ENCODE data around the gene GSDME. TPM values are rescaled to one million over a fixed set of nuclear protein-coding genes. Genes with fewer than 3 reads are reported as not detected.
"Not testable (repeated sequence)": the region's sequence is repeated elsewhere in the genome, so short reads cannot be mapped to it uniquely, and the experiment has no call there.

GSDME gene
- total and polyA plus RNA-seq, 4 donors, result 3.2 to 4.0 (median 3.7) TPM

DNA sequence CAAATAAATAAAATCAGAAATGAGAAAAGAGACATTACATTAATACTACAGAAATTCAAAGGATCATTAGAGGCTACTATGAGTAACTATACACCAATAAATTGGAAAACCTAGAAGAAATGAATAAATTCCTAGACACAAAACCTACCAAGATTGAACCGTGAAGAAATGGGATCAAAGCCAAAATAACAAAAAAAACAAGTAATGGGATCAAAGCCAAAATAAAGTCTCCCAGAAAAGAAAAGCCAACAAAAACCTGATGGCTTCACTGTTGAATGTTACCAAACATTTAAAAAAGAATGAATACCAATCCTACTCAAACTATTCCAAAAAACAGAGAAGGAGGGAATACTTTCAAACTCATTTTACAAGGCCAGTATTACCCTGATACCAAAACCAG, 20.0 kb downstream of the GSDME start:
- peaks cover 0 to 4% (median 1%) of the 10 kb centered on the region in 4 donors for H3K9me3 ChIP-seq (ENCODE audit: control insufficient read depth in 4 of 4, low read length in 3 of 4)
- H3K4me3 ChIP-seq (ENCODE audit: low read depth in 1 of 3, low read length in 3 of 3), result no peak overlapping the region
- no peak overlapping the region for H3K27ac ChIP-seq (ENCODE audit: low read depth in 1 of 2, low read length in 2 of 2)
- no peak overlapping the region for H3K9ac ChIP-seq (ENCODE audit: low read depth in 1 of 2, low read length in 2 of 2)
- no peaks in the 10 kb centered on the region for H3K36me3 ChIP-seq (ENCODE audit: control insufficient read depth in 4 of 4, insufficient read depth in 3 of 4, low read depth in 1 of 4, low read length in 3 of 4)
- no peak for TF ChIP-seq HNF4G (IDR thresholded peaks at IDR 0.05)
- TF ChIP-seq, protein P1, sequence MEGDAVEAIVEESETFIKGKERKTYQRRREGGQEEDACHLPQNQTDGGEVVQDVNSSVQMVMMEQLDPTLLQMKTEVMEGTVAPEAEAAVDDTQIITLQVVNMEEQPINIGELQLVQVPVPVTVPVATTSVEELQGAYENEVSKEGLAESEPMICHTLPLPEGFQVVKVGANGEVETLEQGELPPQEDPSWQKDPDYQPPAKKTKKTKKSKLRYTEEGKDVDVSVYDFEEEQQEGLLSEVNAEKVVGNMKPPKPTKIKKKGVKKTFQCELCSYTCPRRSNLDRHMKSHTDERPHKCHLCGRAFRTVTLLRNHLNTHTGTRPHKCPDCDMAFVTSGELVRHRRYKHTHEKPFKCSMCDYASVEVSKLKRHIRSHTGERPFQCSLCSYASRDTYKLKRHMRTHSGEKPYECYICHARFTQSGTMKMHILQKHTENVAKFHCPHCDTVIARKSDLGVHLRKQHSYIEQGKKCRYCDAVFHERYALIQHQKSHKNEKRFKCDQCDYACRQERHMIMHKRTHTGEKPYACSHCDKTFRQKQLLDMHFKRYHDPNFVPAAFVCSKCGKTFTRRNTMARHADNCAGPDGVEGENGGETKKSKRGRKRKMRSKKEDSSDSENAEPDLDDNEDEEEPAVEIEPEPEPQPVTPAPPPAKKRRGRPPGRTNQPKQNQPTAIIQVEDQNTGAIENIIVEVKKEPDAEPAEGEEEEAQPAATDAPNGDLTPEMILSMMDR (IDR thresholded peaks at IDR 0.05; ENCODE audit: low read depth, low read length, missing input control), result no peak
- no peak for DNase-seq (ENCODE audit: low spot score)
- no peaks in the 10 kb centered on the region for H3K27me3 ChIP-seq (ENCODE audit: control insufficient read depth in 4 of 4, insufficient read depth in 4 of 4, low read length in 3 of 4)
- no peaks in the 10 kb centered on the region for H3K4me1 ChIP-seq (ENCODE audit: control insufficient read depth in 4 of 4, insufficient read depth in 4 of 4, low read length in 3 of 4)
- 27% methylated on average over 1 of the region's 1 CpG for WGBS

DNA sequence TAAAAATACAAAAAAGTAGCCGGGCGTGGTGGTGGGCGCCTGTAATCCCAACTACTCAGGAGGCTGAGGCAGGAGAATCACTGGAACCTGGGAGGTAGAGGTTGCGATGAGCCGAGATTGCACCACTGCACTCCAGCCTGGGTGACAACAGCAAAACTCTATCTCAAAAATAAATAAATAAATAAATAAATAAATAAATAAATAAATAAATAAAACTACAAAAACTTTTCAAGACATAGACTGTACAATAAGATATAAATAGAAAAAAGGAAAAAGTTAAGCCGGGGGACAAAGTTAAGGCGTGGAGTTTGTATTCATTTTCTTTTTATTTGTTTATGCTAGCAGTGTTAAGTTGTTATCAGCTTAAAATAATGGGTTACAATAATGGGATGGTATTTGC, 21.7 kb downstream of the GSDME start:
- not testable (repeated sequence) for DNase-seq (ENCODE audit: low spot score); H3K36me3 ChIP-seq (ENCODE audit: control insufficient read depth in 4 of 4, insufficient read depth in 3 of 4, low read depth in 1 of 4, low read length in 3 of 4); H3K4me1 ChIP-seq (ENCODE audit: control insufficient read depth in 4 of 4, insufficient read depth in 4 of 4, low read length in 3 of 4); H3K4me3 ChIP-seq (ENCODE audit: low read depth in 1 of 3, low read length in 3 of 3); H3K27ac ChIP-seq (ENCODE audit: low read depth in 1 of 2, low read length in 2 of 2); H3K9me3 ChIP-seq (ENCODE audit: control insufficient read depth in 4 of 4, low read length in 3 of 4); H3K27me3 ChIP-seq (ENCODE audit: control insufficient read depth in 4 of 4, insufficient read depth in 4 of 4, low read length in 3 of 4); H3K9ac ChIP-seq (ENCODE audit: low read depth in 1 of 2, low read length in 2 of 2)
- 86% methylated on average over 7 of the region's 7 CpGs for WGBS

DNA sequence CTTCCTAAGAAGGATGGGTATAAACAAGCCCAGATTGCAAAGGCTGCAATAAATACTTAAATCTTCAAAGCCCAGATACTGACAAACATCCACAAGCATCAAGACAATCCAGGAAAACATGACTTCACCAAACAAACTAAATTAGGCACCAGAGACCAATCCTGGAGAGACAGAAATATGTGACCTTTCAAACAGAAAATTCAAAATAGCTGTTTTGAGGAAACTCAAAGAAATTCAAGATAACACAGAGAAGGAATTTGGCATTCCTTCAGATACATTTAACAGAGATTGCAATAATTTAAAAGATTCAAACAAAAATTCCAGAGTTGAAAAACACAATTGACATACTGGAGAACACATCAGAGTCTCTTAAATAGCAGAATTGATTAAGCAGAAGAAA, 23.0 kb downstream of the GSDME start:
- Histone ChIP-seq H3K9me3 (ENCODE audit: control insufficient read depth in 4 of 4, low read length in 3 of 4) (peaks cover 0 to 4% (median 1%) of the 10 kb centered on the region in 4 donors), H3K27me3 (ENCODE audit: control insufficient read depth in 4 of 4, insufficient read depth in 4 of 4, low read length in 3 of 4) (no peaks in the 10 kb centered on the region), H3K36me3 (ENCODE audit: control insufficient read depth in 4 of 4, insufficient read depth in 3 of 4, low read depth in 1 of 4, low read length in 3 of 4) (no peaks in the 10 kb centered on the region), H3K4me3 (ENCODE audit: low read depth in 1 of 3, low read length in 3 of 3) (no peak overlapping the region), H3K4me1 (ENCODE audit: control insufficient read depth in 4 of 4, insufficient read depth in 4 of 4, low read length in 3 of 4) (no peaks in the 10 kb centered on the region), H3K27ac (ENCODE audit: low read depth in 1 of 2, low read length in 2 of 2) (no peak overlapping the region), H3K9ac (ENCODE audit: low read depth in 1 of 2, low read length in 2 of 2) (no peak overlapping the region)
- TF ChIP-seq HNF4A (conservative IDR thresholded peaks at IDR 0.05) (no peak), GABPA (IDR thresholded peaks at IDR 0.05 in 1 of 2, conservative IDR thresholded peaks at IDR 0.05 in 1 of 2) (no peak), EGR1 (IDR thresholded peaks at IDR 0.05; ENCODE audit: low read depth in 2 of 2) (no peak), FOXA2 (IDR thresholded peaks at IDR 0.05) (no peak), YY1 (IDR thresholded peaks at IDR 0.05) (no peak), RXRA (IDR thresholded peaks at IDR 0.05) (no peak), JUND (IDR thresholded peaks at IDR 0.05) (no peak), HNF4G (IDR thresholded peaks at IDR 0.05) (no peak)
- TF ChIP-seq, protein P1 (IDR thresholded peaks at IDR 0.05; ENCODE audit: low read depth, low read length, missing input control), result no peak
- TF ChIP-seq, protein P2, sequence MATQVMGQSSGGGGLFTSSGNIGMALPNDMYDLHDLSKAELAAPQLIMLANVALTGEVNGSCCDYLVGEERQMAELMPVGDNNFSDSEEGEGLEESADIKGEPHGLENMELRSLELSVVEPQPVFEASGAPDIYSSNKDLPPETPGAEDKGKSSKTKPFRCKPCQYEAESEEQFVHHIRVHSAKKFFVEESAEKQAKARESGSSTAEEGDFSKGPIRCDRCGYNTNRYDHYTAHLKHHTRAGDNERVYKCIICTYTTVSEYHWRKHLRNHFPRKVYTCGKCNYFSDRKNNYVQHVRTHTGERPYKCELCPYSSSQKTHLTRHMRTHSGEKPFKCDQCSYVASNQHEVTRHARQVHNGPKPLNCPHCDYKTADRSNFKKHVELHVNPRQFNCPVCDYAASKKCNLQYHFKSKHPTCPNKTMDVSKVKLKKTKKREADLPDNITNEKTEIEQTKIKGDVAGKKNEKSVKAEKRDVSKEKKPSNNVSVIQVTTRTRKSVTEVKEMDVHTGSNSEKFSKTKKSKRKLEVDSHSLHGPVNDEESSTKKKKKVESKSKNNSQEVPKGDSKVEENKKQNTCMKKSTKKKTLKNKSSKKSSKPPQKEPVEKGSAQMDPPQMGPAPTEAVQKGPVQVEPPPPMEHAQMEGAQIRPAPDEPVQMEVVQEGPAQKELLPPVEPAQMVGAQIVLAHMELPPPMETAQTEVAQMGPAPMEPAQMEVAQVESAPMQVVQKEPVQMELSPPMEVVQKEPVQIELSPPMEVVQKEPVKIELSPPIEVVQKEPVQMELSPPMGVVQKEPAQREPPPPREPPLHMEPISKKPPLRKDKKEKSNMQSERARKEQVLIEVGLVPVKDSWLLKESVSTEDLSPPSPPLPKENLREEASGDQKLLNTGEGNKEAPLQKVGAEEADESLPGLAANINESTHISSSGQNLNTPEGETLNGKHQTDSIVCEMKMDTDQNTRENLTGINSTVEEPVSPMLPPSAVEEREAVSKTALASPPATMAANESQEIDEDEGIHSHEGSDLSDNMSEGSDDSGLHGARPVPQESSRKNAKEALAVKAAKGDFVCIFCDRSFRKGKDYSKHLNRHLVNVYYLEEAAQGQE (IDR thresholded peaks at IDR 0.05), result no peak
- TF ChIP-seq, protein P3, sequence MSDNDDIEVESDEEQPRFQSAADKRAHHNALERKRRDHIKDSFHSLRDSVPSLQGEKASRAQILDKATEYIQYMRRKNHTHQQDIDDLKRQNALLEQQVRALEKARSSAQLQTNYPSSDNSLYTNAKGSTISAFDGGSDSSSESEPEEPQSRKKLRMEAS (IDR thresholded peaks at IDR 0.05), result no peak
- TF ChIP-seq, protein P4, sequence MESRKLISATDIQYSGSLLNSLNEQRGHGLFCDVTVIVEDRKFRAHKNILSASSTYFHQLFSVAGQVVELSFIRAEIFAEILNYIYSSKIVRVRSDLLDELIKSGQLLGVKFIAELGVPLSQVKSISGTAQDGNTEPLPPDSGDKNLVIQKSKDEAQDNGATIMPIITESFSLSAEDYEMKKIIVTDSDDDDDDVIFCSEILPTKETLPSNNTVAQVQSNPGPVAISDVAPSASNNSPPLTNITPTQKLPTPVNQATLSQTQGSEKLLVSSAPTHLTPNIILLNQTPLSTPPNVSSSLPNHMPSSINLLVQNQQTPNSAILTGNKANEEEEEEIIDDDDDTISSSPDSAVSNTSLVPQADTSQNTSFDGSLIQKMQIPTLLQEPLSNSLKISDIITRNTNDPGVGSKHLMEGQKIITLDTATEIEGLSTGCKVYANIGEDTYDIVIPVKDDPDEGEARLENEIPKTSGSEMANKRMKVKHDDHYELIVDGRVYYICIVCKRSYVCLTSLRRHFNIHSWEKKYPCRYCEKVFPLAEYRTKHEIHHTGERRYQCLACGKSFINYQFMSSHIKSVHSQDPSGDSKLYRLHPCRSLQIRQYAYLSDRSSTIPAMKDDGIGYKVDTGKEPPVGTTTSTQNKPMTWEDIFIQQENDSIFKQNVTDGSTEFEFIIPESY (IDR thresholded peaks at IDR 0.05), result no peak
- DNase-seq (ENCODE audit: low spot score), result no peak

Measured in liver (tissue), 9 donors.